Stimulated activated naive B cell treated with anti-CD40 and anti-IgM and Interleukin-4, amounts not matched to agents 10 μg/mL and 1 μg/mL and 100 μg/mL, for 72 hours (primary cell): ENCODE results near the gene RFTN1.

ENCODE experiments used
- ATAC-seq, 2 donors: fragments of 150-1000 bp; cut with Tn5 transposase; replicated peaks; 2 replicates each; pipeline ENCODE4 v1.10.0; 2021; ENCODE audit warnings: moderate library complexity in 1 of 2
- DNase-seq: peaks from one replicate; pipeline ENCODE4 v3.0.0; 2021
- H3K27ac Mint-ChIP-seq: one replicate; pipeline ENCODE4 v1.8.0; 2022; ENCODE audit warnings: mild to moderate bottlenecking, mixed read lengths
- H3K27me3 Mint-ChIP-seq, 2 donors: one replicate each; pipeline ENCODE4 v1.8.0; 2022; ENCODE audit warnings: mixed read lengths in 2 of 2
- H3K36me3 Mint-ChIP-seq, 2 donors: one replicate each; pipeline ENCODE4 v1.8.0; 2022; ENCODE audit warnings: mixed read lengths in 2 of 2, mild to moderate bottlenecking in 1 of 2
- H3K4me1 Mint-ChIP-seq, 2 donors: one replicate each; pipeline ENCODE4 v1.8.0; 2022; ENCODE audit warnings: mixed read lengths in 2 of 2, mild to moderate bottlenecking in 1 of 2
- H3K4me3 Mint-ChIP-seq, 2 donors: one replicate each; pipeline ENCODE4 v1.8.0; 2022; ENCODE audit warnings: mild to moderate bottlenecking in 2 of 2, mixed read lengths in 2 of 2, moderate library complexity in 1 of 2
- H3K9me3 Mint-ChIP-seq, 2 donors: one replicate each; pipeline ENCODE4 v1.8.0; 2022; ENCODE audit warnings: mixed read lengths in 2 of 2, mild to moderate bottlenecking in 1 of 2

The RFTN1 gene

DNA sequence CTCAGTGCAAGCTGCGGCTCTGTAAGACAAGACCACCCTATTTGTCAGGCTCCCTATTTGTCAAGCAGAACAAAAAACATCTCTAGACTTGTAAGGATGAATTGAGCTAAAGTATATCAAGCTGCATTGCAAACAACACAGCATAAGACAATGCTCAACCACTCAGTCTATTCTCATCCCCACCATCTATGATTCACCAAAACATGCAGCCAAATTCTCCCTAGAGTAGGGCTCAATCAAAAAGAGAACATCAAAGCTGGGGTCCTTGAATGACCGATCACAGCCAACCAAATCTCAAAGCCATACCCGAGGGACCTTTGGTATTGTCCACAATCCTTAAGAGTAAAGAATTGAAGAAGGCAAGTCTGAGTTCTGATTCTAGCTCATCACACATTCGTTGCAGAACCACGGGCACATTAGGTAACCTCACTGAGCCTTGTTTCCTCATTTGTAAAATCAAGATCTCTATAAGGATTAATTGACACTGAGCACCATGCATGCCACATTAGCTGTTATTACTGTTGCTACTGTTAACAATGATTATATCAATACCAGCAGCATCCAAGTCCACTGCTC is 31.2 kb downstream of the RFTN1 start:
- DNase-seq: no peak
- H3K36me3 Mint-ChIP-seq: peaks cover 73 to 93% of the 10 kb centered on the region in 2 donors

DNA sequence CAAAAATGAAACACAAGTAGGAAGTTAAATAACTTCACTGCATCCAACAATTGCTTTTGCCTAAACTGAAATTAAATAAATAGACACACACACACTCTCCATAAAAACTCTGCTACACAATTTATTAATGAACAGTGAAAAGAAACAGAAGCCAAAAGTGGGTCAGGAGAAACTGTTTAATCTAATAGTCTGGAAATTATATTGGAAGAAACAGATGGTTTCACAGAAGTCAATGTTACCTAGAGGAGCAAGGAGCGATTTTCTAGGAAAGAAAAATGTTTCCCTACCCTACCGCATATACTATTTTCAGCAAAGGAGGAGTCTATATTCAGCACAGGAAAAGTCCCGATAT is 32.0 kb downstream of the RFTN1 start:
- Mint-ChIP-seq H3K4me3 (peak overlapping the region; percentile 17 to 75), H3K27ac (peak overlapping the region; percentile 93), H3K9me3 (peaks cover 3 to 6% of the 10 kb centered on the region in 2 donors), H3K27me3 (no peaks in the 10 kb centered on the region), H3K36me3 (peaks cover 75 to 93% of the 10 kb centered on the region in 2 donors), H3K4me1 (peaks cover 52 to 87% of the 10 kb centered on the region in 2 donors)
- ATAC-seq (no peak), DNase-seq (no peak)

More for the DNA sequence above, 31.2 kb downstream of the RFTN1 start:
- H3K27me3 Mint-ChIP-seq: no peaks in the 10 kb centered on the region
- peaks cover 52 to 88% of the 10 kb centered on the region in 2 donors for H3K4me1 Mint-ChIP-seq
- H3K4me3 Mint-ChIP-seq: peak overlapping the region; percentile 56 to 68
- H3K9me3 Mint-ChIP-seq: peaks cover 3 to 4% of the 10 kb centered on the region in 2 donors
- peak; percentile 64 to 70 for ATAC-seq
- H3K27ac Mint-ChIP-seq: peak overlapping the region; percentile 93

DNA sequence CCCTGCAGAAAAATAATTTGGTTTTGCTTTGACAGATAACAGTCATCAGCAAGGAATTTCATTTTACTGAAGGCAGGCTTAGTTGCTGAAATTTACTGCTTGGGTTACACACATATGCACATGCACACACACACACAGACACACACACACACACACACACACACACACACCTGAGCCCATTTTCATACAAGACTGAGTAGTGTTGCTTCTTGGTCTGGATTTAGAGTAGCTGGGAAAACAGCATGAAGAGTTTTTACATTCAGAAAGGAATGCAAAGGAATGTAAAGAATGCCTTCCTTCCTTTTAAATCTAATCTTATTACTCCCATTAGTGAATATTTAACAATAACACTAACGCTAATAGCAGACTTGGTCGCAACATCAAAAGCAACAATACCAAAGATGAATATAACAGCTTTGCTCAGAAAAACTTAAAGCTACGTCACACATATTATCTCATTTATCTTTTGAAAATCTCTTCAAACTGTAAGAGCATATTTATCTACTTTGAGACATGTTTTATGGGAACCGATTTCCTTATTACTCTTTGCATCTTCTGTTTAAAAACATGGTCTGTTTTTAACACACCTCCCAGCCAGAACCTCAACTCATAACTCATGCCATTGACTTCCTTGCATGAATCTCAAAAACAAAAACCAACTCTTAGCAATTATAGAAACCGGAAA is 32.5 kb downstream of the RFTN1 start:
- peaks cover 4% of the 10 kb centered on the region in 2 donors for H3K9me3 Mint-ChIP-seq
- peak overlapping the region; percentile 93 for H3K27ac Mint-ChIP-seq
- H3K27me3 Mint-ChIP-seq: no peaks in the 10 kb centered on the region
- H3K4me3 Mint-ChIP-seq: peak overlapping the region; percentile 17 to 75
- ATAC-seq (no peak), DNase-seq (no peak)
- H3K4me1 Mint-ChIP-seq: peaks cover 51 to 87% of the 10 kb centered on the region in 2 donors
- peaks cover 75 to 93% of the 10 kb centered on the region in 2 donors for H3K36me3 Mint-ChIP-seq

GRCh38 chr3:16478516-16478915 is 35.0 kb downstream of the RFTN1 start:
- peak overlapping the region; percentile 31 for H3K27ac Mint-ChIP-seq
- H3K36me3 Mint-ChIP-seq: peaks cover 83 to 97% of the 10 kb centered on the region in 2 donors
- peaks cover 4% of the 10 kb centered on the region in 2 donors for H3K9me3 Mint-ChIP-seq
- ATAC-seq: no peak
- no peak for DNase-seq
- no peaks in the 10 kb centered on the region for H3K27me3 Mint-ChIP-seq
- peak overlapping the region in 1 of 2 donors; percentile 25 for H3K4me3 Mint-ChIP-seq
- H3K4me1 Mint-ChIP-seq: peaks cover 46 to 81% of the 10 kb centered on the region in 2 donors

GRCh38 chr3:16477521-16477920 is 36.0 kb downstream of the RFTN1 start:
- H3K4me3 Mint-ChIP-seq: no peak overlapping the region
- no peak for ATAC-seq
- peak overlapping the region; percentile 70 for H3K27ac Mint-ChIP-seq
- H3K9me3 Mint-ChIP-seq: peaks cover 4% of the 10 kb centered on the region in 2 donors
- DNase-seq: no peak
- no peaks in the 10 kb centered on the region for H3K27me3 Mint-ChIP-seq
- H3K4me1 Mint-ChIP-seq: peaks cover 37 to 81% of the 10 kb centered on the region in 2 donors
- H3K36me3 Mint-ChIP-seq: peaks cover 83 to 97% of the 10 kb centered on the region in 2 donors

DNA sequence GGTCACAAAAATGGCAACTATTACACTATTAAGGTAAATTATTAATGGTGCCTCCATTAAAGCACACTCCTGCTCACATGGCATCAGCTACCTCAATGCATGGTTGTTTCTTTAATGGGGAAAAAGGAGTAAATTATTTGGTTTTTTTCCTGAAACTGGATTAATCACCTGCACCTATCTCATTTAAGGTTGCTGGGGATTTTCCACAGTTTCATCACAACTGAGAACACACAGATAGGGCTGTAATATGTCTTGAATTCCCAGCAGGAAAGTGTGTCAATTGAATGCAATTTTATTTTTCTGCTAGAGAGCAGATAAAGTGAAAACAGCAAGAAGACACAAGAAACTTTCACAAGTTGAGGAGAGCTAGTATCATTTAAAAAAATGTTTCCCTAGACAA is 36.4 kb downstream of the RFTN1 start:
- DNase-seq (no peak), ATAC-seq (no peak)
- Mint-ChIP-seq H3K27ac (peak overlapping the region; percentile 70), H3K4me1 (peaks cover 32 to 81% of the 10 kb centered on the region in 2 donors), H3K27me3 (no peaks in the 10 kb centered on the region), H3K9me3 (peaks cover 4% of the 10 kb centered on the region in 2 donors), H3K36me3 (peaks cover 83 to 97% of the 10 kb centered on the region in 2 donors), H3K4me3 (no peak overlapping the region)

GRCh38 chr3:16476636-16477035 is 36.9 kb downstream of the RFTN1 start:
- H3K4me1 Mint-ChIP-seq: peaks cover 32 to 81% of the 10 kb centered on the region in 2 donors
- DNase-seq: no peak
- H3K9me3 Mint-ChIP-seq: peaks cover 4 to 6% of the 10 kb centered on the region in 2 donors

DNA sequence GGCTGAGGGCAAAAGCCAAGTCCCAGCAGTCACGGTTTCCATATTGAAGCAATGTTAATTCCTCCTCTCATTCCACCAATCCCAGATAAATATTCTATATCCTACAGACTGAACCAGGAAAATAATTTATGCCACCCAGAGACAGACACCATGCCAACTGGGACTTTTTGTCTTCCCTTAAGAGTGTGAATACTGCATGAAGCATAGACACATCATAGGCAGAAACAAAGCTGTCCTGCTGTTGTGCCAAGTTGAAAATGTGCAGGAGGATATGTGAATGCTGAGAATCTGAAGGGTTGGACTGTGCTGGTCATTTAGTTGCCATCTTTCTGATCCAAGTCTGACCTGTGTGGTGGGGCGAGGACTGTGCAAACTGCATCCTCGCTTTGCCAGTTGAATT is 37.7 kb downstream of the RFTN1 start:
- H3K27ac Mint-ChIP-seq: no peak overlapping the region
- ATAC-seq: no peak
- H3K9me3 Mint-ChIP-seq: peaks cover 4 to 6% of the 10 kb centered on the region in 2 donors
- H3K4me3 Mint-ChIP-seq: no peak overlapping the region
- DNase-seq: no peak
- no peaks in the 10 kb centered on the region for H3K27me3 Mint-ChIP-seq
- H3K36me3 Mint-ChIP-seq: peaks cover 85 to 97% of the 10 kb centered on the region in 2 donors
- H3K4me1 Mint-ChIP-seq: peaks cover 27 to 81% of the 10 kb centered on the region in 2 donors

More at GRCh38 chr3:16476636-16477035, 36.9 kb downstream of the RFTN1 start:
- H3K4me3 Mint-ChIP-seq: no peak overlapping the region
- H3K27ac Mint-ChIP-seq: peak overlapping the region; percentile 70
- H3K27me3 Mint-ChIP-seq: no peaks in the 10 kb centered on the region
- peak; percentile 23 to 28 for ATAC-seq
- H3K36me3 Mint-ChIP-seq: peaks cover 84 to 97% of the 10 kb centered on the region in 2 donors

- H3K27me3 Mint-ChIP-seq: no peaks in the 10 kb centered on the region
- ATAC-seq (no peak), DNase-seq (no peak)
- peaks cover 89 to 98% of the 10 kb centered on the region in 2 donors for H3K36me3 Mint-ChIP-seq
- H3K9me3 Mint-ChIP-seq: peaks cover 9 to 11% of the 10 kb centered on the region in 2 donors
- H3K4me3 Mint-ChIP-seq: no peak overlapping the region
- peaks cover 34 to 81% of the 10 kb centered on the region in 2 donors for H3K4me1 Mint-ChIP-seq
- H3K27ac Mint-ChIP-seq: peak overlapping the region; percentile 60
These were observed 38.6 kb downstream of the RFTN1 start for GRCh38 chr3:16474920-16475319.

DNA sequence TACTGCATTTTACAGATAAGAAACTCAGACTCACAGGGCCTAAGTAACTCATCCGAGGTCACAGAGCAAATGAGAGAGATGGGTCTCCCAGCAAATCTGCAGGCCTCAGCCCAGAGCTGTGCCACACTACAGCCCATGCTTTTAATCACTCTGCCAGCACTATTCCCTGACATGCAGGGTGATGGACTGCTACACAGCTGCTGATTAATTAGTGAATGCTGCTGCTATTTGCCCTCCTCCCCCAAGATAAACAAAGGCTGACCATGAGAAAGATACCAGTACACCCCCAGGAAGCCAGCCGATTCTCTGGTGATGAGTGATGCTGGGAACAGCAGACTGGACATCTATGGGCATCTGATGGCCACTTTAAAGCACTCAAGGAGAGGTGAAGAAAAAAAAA is 39.3 kb downstream of the RFTN1 start:
- peak overlapping the region; percentile 85 for H3K27ac Mint-ChIP-seq
- peaks cover 9 to 12% of the 10 kb centered on the region in 2 donors for H3K9me3 Mint-ChIP-seq
- peaks cover 37 to 87% of the 10 kb centered on the region in 2 donors for H3K4me1 Mint-ChIP-seq
- no peak for ATAC-seq
- no peaks in the 10 kb centered on the region for H3K27me3 Mint-ChIP-seq
- H3K4me3 Mint-ChIP-seq: no peak overlapping the region
- no peak for DNase-seq
- H3K36me3 Mint-ChIP-seq: peaks cover 90 to 98% of the 10 kb centered on the region in 2 donors

DNA sequence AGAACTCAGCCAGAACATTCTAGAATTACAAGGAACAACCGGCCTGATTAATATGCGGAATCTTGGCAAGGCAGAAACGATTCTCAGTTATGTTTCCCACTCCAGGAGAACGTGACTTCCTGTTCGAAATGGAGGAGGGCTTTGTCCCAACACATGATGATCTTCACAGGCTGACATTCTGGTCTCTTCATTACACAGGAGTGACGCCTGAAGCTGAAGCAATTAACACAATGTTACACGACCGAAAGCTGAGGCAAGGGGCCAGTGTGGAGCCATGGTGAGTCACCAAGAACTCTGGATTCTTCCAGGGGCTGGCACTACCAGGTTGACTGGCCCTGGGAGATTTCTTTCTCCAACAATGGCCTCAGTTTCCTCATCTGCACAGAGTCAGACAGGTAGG is 40.9 kb downstream of the RFTN1 start:
- H3K27me3 Mint-ChIP-seq: no peaks in the 10 kb centered on the region
- peaks cover 9 to 12% of the 10 kb centered on the region in 2 donors for H3K9me3 Mint-ChIP-seq
- DNase-seq (no peak), ATAC-seq (no peak)
- H3K27ac Mint-ChIP-seq: peak overlapping the region; percentile 59
- H3K36me3 Mint-ChIP-seq: peaks cover 93 to 99% of the 10 kb centered on the region in 2 donors
- H3K4me3 Mint-ChIP-seq: no peak overlapping the region
- H3K4me1 Mint-ChIP-seq: peaks cover 47 to 91% of the 10 kb centered on the region in 2 donors

GRCh38 chr3:16471897-16472296 is 41.6 kb downstream of the RFTN1 start:
- DNase-seq (no peak), ATAC-seq (no peak)
- H3K9me3 Mint-ChIP-seq: peaks cover 8 to 12% of the 10 kb centered on the region in 2 donors
- H3K27ac Mint-ChIP-seq: no peak overlapping the region
- no peaks in the 10 kb centered on the region for H3K27me3 Mint-ChIP-seq
- peaks cover 94 to 99% of the 10 kb centered on the region in 2 donors for H3K36me3 Mint-ChIP-seq
- H3K4me1 Mint-ChIP-seq: peaks cover 49 to 92% of the 10 kb centered on the region in 2 donors
- H3K4me3 Mint-ChIP-seq: no peak overlapping the region

DNA sequence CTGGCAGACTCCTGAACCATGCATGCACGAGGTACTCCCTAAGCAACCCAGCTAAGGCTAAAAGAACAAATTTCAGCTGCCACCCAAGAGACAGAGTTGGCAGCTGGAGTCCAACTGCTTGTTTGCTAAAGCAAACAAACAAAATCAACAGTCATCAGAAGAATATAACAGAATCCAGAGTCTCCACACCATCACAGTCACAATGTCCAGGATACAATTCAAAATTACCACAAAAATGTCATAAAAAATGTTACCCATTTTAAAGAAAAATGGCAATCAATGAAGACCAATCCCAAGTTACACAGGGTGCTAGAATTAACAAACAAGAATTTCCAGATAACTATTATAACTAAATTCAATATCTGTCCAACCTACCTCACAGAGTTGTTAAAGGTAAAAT is 42.9 kb downstream of the RFTN1 start:
- H3K4me1 Mint-ChIP-seq: peaks cover 50 to 92% of the 10 kb centered on the region in 2 donors
- ATAC-seq: no peak

GRCh38 chr3:16468336-16469098 is 45.0 kb downstream of the RFTN1 start:
- H3K27ac Mint-ChIP-seq: peak overlapping the region; percentile 89
- no peaks in the 10 kb centered on the region for H3K27me3 Mint-ChIP-seq
- DNase-seq (no peak), ATAC-seq (peak in 1 of 2 donors; percentile 19)
- H3K9me3 Mint-ChIP-seq: peaks cover 5 to 15% of the 10 kb centered on the region in 2 donors
- peaks cover 57 to 98% of the 10 kb centered on the region in 2 donors for H3K4me1 Mint-ChIP-seq
- H3K4me3 Mint-ChIP-seq: peak overlapping the region; percentile 60 to 61
- peaks cover 87 to 97% of the 10 kb centered on the region in 2 donors for H3K36me3 Mint-ChIP-seq

More for the DNA sequence above, 42.9 kb downstream of the RFTN1 start:
- peaks cover 5 to 15% of the 10 kb centered on the region in 2 donors for H3K9me3 Mint-ChIP-seq
- H3K27ac Mint-ChIP-seq: peak overlapping the region; percentile 89
- no peaks in the 10 kb centered on the region for H3K27me3 Mint-ChIP-seq
- DNase-seq: no peak
- H3K4me3 Mint-ChIP-seq: peak overlapping the region; percentile 15 to 43
- H3K36me3 Mint-ChIP-seq: peaks cover 88 to 97% of the 10 kb centered on the region in 2 donors
